ENCODE results near the gene TMA7. TPM values are rescaled to one million over a fixed set of nuclear protein-coding genes. Genes with fewer than 3 reads are reported as not detected.

The TMA7 gene
- polyA plus RNA-seq, 1 donor from 2014 or later, result 1,747 TPM

DNA sequence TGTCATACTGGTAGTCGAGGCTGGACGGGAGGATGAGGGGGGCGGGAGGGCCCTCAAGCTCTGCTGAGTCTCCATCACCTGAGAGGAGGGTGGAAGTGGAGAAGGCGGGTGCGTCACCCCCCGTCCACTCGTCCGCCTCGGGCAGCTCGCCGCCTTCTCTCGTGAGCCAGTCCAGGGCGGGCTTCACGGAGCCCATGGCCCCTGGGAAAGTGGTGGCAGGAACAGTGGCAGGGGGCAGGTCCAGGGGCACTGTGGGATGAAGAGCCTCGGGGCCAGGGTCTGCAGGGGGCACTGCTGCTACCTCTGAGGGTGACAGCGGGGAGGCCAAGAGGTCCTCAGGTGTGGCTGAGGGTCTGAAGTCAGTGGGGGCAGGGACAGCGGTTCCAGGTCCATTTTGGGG is 20.5 kb upstream of the TMA7 start:
- H4K20me1 ChIP-seq (ENCODE audit: insufficient read depth), result peaks cover 3% of the 10 kb centered on the region
- no peak overlapping the region for H3K27ac ChIP-seq (ENCODE audit: low read length)
- TF ChIP-seq, protein P1, sequence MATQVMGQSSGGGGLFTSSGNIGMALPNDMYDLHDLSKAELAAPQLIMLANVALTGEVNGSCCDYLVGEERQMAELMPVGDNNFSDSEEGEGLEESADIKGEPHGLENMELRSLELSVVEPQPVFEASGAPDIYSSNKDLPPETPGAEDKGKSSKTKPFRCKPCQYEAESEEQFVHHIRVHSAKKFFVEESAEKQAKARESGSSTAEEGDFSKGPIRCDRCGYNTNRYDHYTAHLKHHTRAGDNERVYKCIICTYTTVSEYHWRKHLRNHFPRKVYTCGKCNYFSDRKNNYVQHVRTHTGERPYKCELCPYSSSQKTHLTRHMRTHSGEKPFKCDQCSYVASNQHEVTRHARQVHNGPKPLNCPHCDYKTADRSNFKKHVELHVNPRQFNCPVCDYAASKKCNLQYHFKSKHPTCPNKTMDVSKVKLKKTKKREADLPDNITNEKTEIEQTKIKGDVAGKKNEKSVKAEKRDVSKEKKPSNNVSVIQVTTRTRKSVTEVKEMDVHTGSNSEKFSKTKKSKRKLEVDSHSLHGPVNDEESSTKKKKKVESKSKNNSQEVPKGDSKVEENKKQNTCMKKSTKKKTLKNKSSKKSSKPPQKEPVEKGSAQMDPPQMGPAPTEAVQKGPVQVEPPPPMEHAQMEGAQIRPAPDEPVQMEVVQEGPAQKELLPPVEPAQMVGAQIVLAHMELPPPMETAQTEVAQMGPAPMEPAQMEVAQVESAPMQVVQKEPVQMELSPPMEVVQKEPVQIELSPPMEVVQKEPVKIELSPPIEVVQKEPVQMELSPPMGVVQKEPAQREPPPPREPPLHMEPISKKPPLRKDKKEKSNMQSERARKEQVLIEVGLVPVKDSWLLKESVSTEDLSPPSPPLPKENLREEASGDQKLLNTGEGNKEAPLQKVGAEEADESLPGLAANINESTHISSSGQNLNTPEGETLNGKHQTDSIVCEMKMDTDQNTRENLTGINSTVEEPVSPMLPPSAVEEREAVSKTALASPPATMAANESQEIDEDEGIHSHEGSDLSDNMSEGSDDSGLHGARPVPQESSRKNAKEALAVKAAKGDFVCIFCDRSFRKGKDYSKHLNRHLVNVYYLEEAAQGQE (IDR thresholded peaks at IDR 0.05; ENCODE audit: borderline replicate concordance), result no peak
- TF ChIP-seq TAF1 (IDR thresholded peaks at IDR 0.05; ENCODE audit: low read depth) (no peak), SMC3 (conservative IDR thresholded peaks at IDR 0.05; ENCODE audit: poor library complexity) (no peak), EP300 (conservative IDR thresholded peaks at IDR 0.05; ENCODE audit: poor library complexity, severe bottlenecking) (no peak), MXI1 (conservative IDR thresholded peaks at IDR 0.05; ENCODE audit: poor library complexity, severe bottlenecking) (no peak), EZH2 (IDR thresholded peaks at IDR 0.05; ENCODE audit: borderline replicate concordance, insufficient read depth, low read length, poor library complexity, severe bottlenecking) (no peak), POLR2AphosphoS5 (IDR thresholded peaks at IDR 0.05) (no peak), RAD21 (conservative IDR thresholded peaks at IDR 0.05) (no peak)
- TF ChIP-seq, protein P2, sequence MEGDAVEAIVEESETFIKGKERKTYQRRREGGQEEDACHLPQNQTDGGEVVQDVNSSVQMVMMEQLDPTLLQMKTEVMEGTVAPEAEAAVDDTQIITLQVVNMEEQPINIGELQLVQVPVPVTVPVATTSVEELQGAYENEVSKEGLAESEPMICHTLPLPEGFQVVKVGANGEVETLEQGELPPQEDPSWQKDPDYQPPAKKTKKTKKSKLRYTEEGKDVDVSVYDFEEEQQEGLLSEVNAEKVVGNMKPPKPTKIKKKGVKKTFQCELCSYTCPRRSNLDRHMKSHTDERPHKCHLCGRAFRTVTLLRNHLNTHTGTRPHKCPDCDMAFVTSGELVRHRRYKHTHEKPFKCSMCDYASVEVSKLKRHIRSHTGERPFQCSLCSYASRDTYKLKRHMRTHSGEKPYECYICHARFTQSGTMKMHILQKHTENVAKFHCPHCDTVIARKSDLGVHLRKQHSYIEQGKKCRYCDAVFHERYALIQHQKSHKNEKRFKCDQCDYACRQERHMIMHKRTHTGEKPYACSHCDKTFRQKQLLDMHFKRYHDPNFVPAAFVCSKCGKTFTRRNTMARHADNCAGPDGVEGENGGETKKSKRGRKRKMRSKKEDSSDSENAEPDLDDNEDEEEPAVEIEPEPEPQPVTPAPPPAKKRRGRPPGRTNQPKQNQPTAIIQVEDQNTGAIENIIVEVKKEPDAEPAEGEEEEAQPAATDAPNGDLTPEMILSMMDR (IDR thresholded peaks at IDR 0.05; ENCODE audit: poor library complexity, severe bottlenecking), result no peak

DNA sequence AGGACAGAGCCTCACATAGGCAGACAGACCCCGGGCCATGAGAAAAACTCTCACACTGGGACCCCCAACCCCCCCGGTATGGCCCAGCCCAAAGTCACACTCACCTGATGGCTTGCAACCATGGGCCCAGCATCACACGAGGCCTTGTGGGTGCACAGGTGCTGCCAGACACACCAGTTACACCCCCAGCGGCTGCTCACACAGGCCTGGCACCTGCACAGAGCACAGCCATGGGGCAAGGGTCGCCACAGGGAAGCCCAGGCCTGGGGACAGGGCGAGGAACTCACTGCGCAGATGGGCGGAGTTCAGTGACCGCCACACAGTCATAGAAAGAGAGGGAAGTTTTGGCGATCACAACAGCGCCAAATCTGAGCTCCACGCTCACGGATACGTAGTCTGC is 19.5 kb upstream of the TMA7 start:
- no peak overlapping the region for H3K9ac ChIP-seq (ENCODE audit: low read length)
- no peaks in the 10 kb centered on the region for H3K9me3 ChIP-seq (ENCODE audit: low read length)
- H4K20me1 ChIP-seq (ENCODE audit: insufficient read depth), result peaks cover 3% of the 10 kb centered on the region
- H3K9me2 ChIP-seq (ENCODE audit: insufficient read depth, low read length), result no peaks in the 10 kb centered on the region
- no peak overlapping the region for H2AFZ ChIP-seq (ENCODE audit: low read depth, low read length)
- no peaks in the 10 kb centered on the region for H3K36me3 ChIP-seq (ENCODE audit: insufficient read depth, low read length)
- H3F3A ChIP-seq (ENCODE audit: insufficient read depth, low read length, poor library complexity, severe bottlenecking), result no peaks in the 10 kb centered on the region
- no peak for TF ChIP-seq MXI1 (conservative IDR thresholded peaks at IDR 0.05; ENCODE audit: poor library complexity, severe bottlenecking)
- TF ChIP-seq, protein P1 (IDR thresholded peaks at IDR 0.05; ENCODE audit: borderline replicate concordance), result no peak
- TF ChIP-seq EP300 (conservative IDR thresholded peaks at IDR 0.05; ENCODE audit: poor library complexity, severe bottlenecking), result no peak
- TF ChIP-seq POLR2AphosphoS5 (IDR thresholded peaks at IDR 0.05), result no peak
- TF ChIP-seq TAF1 (IDR thresholded peaks at IDR 0.05; ENCODE audit: low read depth), result no peak
- no peak for TF ChIP-seq EZH2 (IDR thresholded peaks at IDR 0.05; ENCODE audit: borderline replicate concordance, insufficient read depth, low read length, poor library complexity, severe bottlenecking)
- no peak for TF ChIP-seq SMC3 (conservative IDR thresholded peaks at IDR 0.05; ENCODE audit: poor library complexity)
- TF ChIP-seq, protein P2 (IDR thresholded peaks at IDR 0.05; ENCODE audit: poor library complexity, severe bottlenecking), result no peak
- no peak for TF ChIP-seq RAD21 (conservative IDR thresholded peaks at IDR 0.05)
- no peak overlapping the region for H3K4me3 ChIP-seq (ENCODE audit: low read length)
- no peak overlapping the region for H3K4me2 ChIP-seq (ENCODE audit: low read length)
- H3K27me3 ChIP-seq (ENCODE audit: insufficient read depth, low read depth, low read length), result no peaks in the 10 kb centered on the region
- H3K79me2 ChIP-seq (replicated peaks; ENCODE audit: insufficient read depth, low read length), result peaks cover 30% of the 10 kb centered on the region
- H3K27ac ChIP-seq (ENCODE audit: low read length), result no peak overlapping the region

More for the DNA sequence above, 20.5 kb upstream of the TMA7 start:
- H3K36me3 ChIP-seq (ENCODE audit: insufficient read depth, low read length), result no peaks in the 10 kb centered on the region
- H3K9ac ChIP-seq (ENCODE audit: low read length), result no peak overlapping the region
- no peaks in the 10 kb centered on the region for H3K9me2 ChIP-seq (ENCODE audit: insufficient read depth, low read length)
- no peaks in the 10 kb centered on the region for H3K9me3 ChIP-seq (ENCODE audit: low read length)
- H2AFZ ChIP-seq (ENCODE audit: low read depth, low read length), result no peak overlapping the region
- H3K79me2 ChIP-seq (replicated peaks; ENCODE audit: insufficient read depth, low read length), result peaks cover 21% of the 10 kb centered on the region
- H3K27me3 ChIP-seq (ENCODE audit: insufficient read depth, low read depth, low read length), result no peaks in the 10 kb centered on the region
- H3F3A ChIP-seq (ENCODE audit: insufficient read depth, low read length, poor library complexity, severe bottlenecking), result no peaks in the 10 kb centered on the region
- no peak overlapping the region for H3K4me2 ChIP-seq (ENCODE audit: low read length)
- no peak overlapping the region for H3K4me3 ChIP-seq (ENCODE audit: low read length)

Data from neural cell (in vitro differentiated cells).